BJ (cell line): Measurements from ENCODE around the gene IGFALS. TPM values are rescaled to one million over a fixed set of nuclear protein-coding genes. Genes with fewer than 3 reads are reported as not detected.

Experiments
- CTCF ChIA-PET: fragments of 350-600 bp; formaldehyde crosslinking; extraction: SDS; loops from one replicate; lab custom pipeline; 2021; ENCODE audit warnings: antibody characterized with exemption, inconsistent platforms; lab: Yijun Ruan, JAX
- POLR2A ChIA-PET: fragments of 300-600 bp; sonication (Branson Sonifier 250); formaldehyde crosslinking; extraction: SDS; loops from one replicate; lab custom pipeline; 2021; ENCODE audit warnings: antibody characterized with exemption; lab: Charles Lee
- DNase-seq: peaks from one replicate; pipeline ENCODE4 v3.0.0-alpha.2; 2011; ENCODE audit warnings: low read depth
- H3K27me3 ChIP-seq: 2 replicates; pipeline ENCODE4 v1.6.0; 2011; ENCODE audit warnings: low read length; ENCODE audit not compliant: control insufficient read depth, insufficient read depth
- H3K36me3 ChIP-seq: 2 replicates; pipeline ENCODE4 v1.5.1; 2011; ENCODE audit warnings: low read length; ENCODE audit not compliant: control insufficient read depth, insufficient read depth
- H3K4me3 ChIP-seq: 2 replicates; pipeline ENCODE4 v1.5.1; 2011; ENCODE audit warnings: low read depth, mild to moderate bottlenecking, control low read depth, low read length
- CTCF ChIP-seq: IDR thresholded peaks from 2 replicates; pipeline ENCODE4 v1.5.1; 2011; ENCODE audit warnings: low read depth, mild to moderate bottlenecking, control low read depth, inconsistent platforms, low read length, moderate library complexity; ENCODE audit not compliant: insufficient read depth
- polyA plus RNA-seq: library from polyadenylated mRNA; depleted of rRNA; stranded (reverse); fragments of >200 nt; gene quantifications from 2 replicates; pipeline ENCODE4 v1.2.3, GENCODE V29; 2011

The IGFALS gene
- polyA plus RNA-seq, 1 experiment = not detected

- no peak for TF ChIP-seq CTCF
- Histone ChIP-seq H3K27me3 (no peaks in the 10 kb centered on the region), H3K36me3 (peaks cover 16% of the 10 kb centered on the region), H3K4me3 (no peak overlapping the region)
- ChIA-PET CTCF (interaction anchor here (4.0 kb wide), 1 partner anchor 9 kb away, joined by 15 read pairs; no protein-coding TSS in a partner anchor), POLR2A (no interaction called here)
- DNase-seq = no peak
Observed at GRCh38 chr16:1821861-1822611, 28.5 kb upstream of the IGFALS start.

GRCh38 chr16:1820946-1821290 lies 27.4 kb upstream of the IGFALS start:
- TF ChIP-seq CTCF = no peak
- CTCF ChIA-PET = no interaction called here
- POLR2A ChIA-PET = no interaction called here
- H3K36me3 ChIP-seq = peaks cover 20% of the 10 kb centered on the region
- no peak for DNase-seq
- no peak overlapping the region for H3K4me3 ChIP-seq
- H3K27me3 ChIP-seq = no peaks in the 10 kb centered on the region

- POLR2A ChIA-PET = no interaction called here
- Histone ChIP-seq H3K27me3 (no peaks in the 10 kb centered on the region), H3K36me3 (peaks cover 22% of the 10 kb centered on the region), H3K4me3 (no peak overlapping the region)
- DNase-seq = no peak
- TF ChIP-seq CTCF = no peak
- CTCF ChIA-PET = no interaction called here
Observed at GRCh38 chr16:1820096-1820945, 26.8 kb upstream of the IGFALS start.

- POLR2A ChIA-PET = no interaction called here
- DNase-seq = no peak
- no peak for TF ChIP-seq CTCF
- Histone ChIP-seq H3K4me3 (no peak overlapping the region), H3K36me3 (peaks cover 22% of the 10 kb centered on the region), H3K27me3 (no peaks in the 10 kb centered on the region)
- CTCF ChIA-PET = no interaction called here
Observed at GRCh38 chr16:1819611-1820010, 26.1 kb upstream of the IGFALS start.

- Histone ChIP-seq H3K27me3 (no peaks in the 10 kb centered on the region), H3K4me3 (no peak overlapping the region), H3K36me3 (peaks cover 22% of the 10 kb centered on the region)
- TF ChIP-seq CTCF = no peak
- no peak for DNase-seq
- POLR2A ChIA-PET = no interaction called here
- CTCF ChIA-PET = no interaction called here
Observed at GRCh38 chr16:1818873-1819525, 25.5 kb upstream of the IGFALS start.
